AG09319 (cell line): ENCODE results near the gene CNNM2.
"Not testable (repeated sequence)": the region's sequence is repeated elsewhere in the genome, so short reads cannot be mapped to it uniquely, and the experiment has no call there.

Experiments
- DNase-seq: peaks from one replicate; pipeline ENCODE4 v3.0.0-alpha.2; 2010; ENCODE audit warnings: low read depth; ENCODE audit errors: extremely low read depth
- CTCF ChIP-seq: IDR thresholded peaks from 2 replicates; pipeline ENCODE4 v1.5.1; 2011; ENCODE audit warnings: low read depth, mild to moderate bottlenecking, inconsistent platforms, low read length, moderate library complexity

Gene CNNM2

GRCh38 chr10:102927311-102928010 lies 9.4 kb downstream of the CNNM2 start:
- no peak for DNase-seq
- TF ChIP-seq CTCF, result no peak

- DNase-seq, result not testable (repeated sequence)
Measured at GRCh38 chr10:102928442-102928841, 10.3 kb downstream of the CNNM2 start.

- no peak for TF ChIP-seq CTCF
- no peak for DNase-seq
Measured at GRCh38 chr10:102930720-102931119, 12.6 kb downstream of the CNNM2 start.

- no peak for DNase-seq
- no peak for TF ChIP-seq CTCF
Measured at GRCh38 chr10:102931643-102932042, 13.5 kb downstream of the CNNM2 start.

- no peak for DNase-seq
- TF ChIP-seq CTCF, result no peak
Measured at GRCh38 chr10:102935505-102935904, 17.4 kb downstream of the CNNM2 start.

GRCh38 chr10:102935939-102936605 lies 18.0 kb downstream of the CNNM2 start:
- TF ChIP-seq CTCF, result no peak
- DNase-seq, result no peak

- TF ChIP-seq CTCF, result no peak
- DNase-seq, result no peak
Measured at GRCh38 chr10:102941401-102941800, 23.3 kb downstream of the CNNM2 start.

- no peak for TF ChIP-seq CTCF
- DNase-seq, result no peak
Measured at GRCh38 chr10:102945449-102945848, 27.4 kb downstream of the CNNM2 start.
